Stimulated activated CD4-positive, alpha-beta T cell treated with anti-CD3 and anti-CD28 coated beads, Interleukin-4, amount 100 ng/mL, for 48 hours (primary cell): ENCODE data around the gene C2orf92.

Source experiments
- DNase-seq, 2 donors: peaks; one replicate each; pipeline ENCODE4 v3.0.0-alpha.2; 2020; ENCODE audit warnings: low read depth in 2 of 2

C2orf92 gene

DNA sequence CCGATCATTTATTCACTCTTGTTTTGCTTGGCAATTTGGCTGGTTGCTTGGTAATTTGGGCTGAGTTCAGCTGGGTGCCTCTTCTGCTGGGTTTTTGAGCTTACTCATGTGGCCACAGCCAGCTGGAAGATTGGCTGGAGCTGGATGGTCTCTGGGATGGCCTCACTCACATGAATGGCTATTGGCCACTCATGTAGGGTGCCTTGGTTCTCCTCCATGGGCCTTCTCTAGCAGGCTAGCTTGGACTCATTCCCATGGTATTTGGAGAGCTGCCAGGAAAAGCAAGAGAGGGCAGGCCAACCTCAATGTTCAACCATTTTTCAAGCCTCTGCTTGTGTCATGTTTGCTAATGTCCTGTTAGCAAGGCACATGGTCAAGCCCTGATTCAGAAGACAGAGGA is 60.7 kb downstream of the C2orf92 start:
- DNase-seq = no peak

DNA sequence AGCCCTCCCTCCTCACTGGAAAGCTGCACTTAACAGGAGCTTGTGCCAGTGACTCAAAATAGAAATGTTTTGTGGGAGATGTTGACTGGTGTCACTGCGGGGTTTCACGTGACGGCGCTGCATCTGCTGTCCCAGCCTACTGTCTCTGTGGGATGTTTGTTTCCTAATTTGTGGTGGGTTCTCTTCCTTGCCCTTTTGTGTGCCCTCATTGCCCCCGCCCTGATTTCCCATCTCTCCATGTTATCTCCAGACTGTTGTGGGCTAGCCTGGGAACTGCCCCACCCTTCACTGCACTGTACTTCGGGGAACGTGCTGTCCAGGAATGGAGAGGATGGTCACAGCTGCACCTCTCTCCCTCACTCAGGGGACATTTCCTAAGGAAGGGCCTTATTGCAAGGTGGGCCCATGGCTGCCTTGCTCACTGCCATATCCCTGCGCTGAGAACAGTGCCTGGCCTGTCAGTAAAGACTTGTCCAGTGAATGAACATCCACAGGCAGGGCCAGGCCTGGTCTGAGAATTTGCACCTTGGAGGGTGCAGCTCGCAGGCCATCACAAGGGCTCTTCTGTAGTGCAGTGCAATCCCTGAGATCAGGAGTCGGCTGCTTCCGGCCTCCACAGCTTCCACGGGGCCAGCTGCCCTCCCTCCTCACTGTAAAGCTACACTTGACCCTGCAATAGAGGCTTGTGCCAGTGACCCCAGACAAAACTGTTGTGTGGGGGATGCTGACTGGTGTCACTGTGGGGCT is 61.9 kb downstream of the C2orf92 start:
- no peak for DNase-seq

DNA sequence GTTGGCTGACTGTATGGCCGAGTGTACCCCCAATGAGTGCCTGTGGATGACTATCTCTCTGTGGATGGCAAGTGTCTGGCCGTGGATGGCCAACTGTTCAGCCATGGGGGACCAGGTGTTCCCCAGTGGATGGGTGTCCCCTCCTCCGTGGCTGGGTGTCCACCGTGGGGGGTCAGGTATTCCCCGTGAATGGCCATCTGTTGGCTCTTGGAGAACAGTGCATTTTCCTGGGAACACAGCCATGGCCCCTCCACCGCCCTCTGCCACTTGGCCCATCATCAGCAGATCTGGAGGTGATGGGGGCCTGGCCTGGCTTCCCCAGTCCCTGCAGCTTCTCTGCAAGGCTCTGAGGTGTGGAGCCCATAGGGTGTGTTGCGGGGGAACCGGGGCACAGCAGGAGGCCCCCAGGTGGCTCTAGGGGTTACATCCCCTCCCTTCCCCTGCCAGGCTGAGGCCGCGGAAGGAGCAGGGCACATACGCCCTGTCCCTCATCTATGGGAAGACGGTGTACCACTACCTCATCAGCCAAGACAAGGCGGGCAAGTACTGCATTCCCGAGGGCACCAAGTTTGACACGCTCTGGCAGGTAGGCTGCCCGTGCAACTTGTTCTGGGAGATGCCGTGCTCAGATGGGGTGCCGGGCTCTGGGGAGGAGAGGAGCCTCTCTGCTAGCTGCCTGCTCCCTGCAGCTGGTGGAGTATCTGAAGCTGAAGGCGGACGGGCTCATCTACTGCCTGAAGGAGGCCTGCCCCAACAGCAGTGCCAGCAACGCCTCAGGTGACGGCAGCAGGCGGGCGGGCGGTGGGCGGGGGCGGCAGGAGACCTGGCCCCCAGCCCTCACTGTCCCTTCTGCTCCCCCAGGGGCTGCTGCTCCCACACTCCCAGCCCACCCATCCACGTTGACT is 63.2 kb downstream of the C2orf92 start:
- no peak for DNase-seq

DNA sequence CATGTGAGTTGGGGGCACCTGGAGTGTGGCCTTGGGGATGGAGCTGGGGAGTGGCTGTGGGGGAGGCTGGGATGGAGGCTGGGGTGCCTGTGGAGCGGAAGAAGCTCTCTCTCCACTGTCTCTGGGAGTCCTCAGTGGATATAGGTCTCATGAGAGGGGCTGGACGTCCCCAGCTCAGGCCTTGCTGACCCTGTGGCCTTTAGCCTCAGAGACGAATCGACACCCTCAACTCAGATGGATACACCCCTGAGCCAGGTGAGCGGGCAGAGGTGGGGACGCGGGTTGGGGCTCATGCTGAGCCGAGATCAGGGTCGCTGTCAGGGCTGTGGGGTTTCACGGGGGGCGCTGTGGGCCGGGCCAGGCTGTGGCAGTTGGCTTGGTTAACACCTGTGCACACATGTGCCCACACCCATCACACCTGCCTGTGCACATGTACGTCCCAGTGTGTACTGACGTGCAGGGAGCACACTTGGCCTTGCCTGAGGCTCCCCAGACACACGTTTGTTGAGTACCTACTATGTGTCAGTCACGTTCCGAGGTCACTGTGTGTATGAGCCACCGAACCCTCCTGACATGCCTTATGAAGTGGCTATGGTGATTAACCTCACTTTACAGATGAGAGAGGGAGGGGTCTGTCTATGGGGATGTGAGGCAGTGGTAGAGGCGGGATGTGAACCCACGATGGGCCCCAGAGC is 64.0 kb downstream of the C2orf92 start:
- no peak for DNase-seq

DNA sequence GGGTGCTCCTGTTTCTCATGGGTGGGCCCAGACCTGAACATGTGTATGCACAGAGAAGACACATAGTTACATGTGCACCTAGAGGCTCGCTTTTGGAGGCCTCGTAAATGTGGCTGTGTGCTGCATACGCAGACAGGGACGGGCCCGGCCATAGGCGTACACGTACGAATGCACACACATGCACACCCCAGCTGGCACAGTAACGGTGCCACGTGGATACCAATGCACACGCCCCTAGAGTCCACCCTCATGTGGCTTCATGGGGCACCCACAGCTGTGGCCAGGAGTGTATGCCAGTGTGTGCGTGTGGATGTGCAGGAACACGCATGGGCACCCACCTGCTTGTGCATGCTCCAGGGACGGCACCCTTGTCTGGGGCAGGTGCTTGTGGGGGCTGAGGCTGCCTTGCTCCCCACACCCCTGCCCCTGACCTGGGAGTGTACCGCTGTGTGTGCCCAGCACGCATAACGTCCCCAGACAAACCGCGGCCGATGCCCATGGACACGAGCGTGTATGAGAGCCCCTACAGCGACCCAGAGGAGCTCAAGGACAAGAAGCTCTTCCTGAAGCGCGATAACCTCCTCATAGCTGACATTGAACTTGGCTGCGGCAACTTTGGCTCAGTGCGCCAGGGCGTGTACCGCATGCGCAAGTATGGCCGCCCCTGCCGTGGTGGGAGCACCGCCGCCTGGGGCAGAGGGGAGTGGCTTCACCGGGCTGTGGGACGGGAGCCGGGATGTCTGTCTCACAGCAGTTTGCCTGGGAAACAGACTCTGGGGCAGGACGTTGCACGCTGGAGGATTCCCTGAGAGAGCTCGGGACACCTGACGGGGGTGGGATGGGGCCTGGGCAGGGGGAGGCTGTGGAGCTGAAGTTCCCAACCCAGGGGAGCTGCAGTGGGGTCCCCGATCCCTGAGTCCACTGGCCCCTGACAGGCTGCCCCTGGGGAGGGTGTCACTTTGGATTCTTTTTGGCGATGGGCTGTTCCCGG is 64.8 kb downstream of the C2orf92 start:
- no peak for DNase-seq

DNA sequence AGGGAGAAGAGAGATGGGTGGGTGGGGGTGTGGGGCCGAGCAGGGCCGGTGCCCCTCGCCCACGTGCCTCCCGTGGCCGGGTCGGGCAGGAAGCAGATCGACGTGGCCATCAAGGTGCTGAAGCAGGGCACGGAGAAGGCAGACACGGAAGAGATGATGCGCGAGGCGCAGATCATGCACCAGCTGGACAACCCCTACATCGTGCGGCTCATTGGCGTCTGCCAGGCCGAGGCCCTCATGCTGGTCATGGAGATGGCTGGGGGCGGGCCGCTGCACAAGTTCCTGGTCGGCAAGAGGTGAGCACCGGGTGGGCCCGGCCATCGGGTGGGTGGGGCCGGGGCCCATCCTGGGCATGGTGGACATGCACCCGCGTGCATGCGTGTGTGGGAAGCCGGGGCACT is 65.6 kb downstream of the C2orf92 start:
- DNase-seq = no peak

DNA sequence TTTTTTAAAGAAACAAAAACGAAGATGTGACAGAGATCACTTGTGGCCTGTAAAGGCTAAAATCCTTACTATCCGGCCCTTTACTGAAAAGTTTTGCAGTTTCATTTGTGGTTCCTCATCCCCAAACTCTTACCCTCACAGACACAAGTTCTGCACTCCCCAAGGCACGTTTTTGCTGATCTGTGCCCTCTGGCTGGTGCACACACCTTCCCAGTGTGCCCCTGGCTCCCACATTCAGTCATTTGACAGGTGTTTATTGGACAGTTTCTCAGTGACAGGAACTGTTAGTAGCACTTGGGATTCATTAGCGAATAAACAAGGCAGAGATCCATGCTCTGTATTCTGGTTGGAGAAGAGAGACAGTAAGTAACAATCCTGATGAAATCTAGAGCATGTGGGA is 66.7 kb downstream of the C2orf92 start:
- DNase-seq = no peak

DNA sequence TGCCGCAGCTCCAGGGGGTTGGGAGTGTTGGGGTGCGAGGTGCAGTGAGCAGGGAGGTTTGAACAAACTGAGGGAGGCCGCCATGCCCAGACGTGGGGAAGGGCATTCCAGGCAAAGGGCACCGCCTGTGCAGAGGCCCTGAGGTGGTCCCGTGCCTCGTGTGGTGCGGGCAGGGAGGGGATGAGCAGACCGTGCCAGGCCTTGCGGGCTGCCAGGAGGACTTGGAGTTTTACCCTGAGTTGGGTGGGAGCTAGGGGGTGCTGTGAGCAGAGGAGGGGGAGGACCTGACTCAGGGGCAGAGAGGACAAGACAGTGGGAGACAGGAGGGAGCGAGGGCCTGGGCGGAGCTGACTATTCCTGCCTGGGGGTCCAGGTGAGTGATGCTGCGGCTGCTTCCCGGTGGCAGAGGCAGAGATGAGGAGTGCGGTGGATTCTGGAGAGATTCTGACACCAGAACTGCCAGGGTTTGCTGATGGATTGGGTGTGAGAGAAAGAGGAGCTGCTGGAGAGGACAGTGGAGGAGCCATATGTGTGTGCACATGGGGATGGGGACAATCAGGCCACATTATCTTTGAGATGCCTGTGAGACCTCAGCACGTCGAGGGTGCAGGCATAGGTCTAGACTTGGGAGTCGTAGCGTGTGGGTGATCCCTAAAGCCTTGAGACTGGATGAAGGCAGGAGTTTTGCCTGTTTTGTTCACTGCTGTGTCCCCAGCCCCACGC is 67.3 kb downstream of the C2orf92 start:
- no peak for DNase-seq

DNA sequence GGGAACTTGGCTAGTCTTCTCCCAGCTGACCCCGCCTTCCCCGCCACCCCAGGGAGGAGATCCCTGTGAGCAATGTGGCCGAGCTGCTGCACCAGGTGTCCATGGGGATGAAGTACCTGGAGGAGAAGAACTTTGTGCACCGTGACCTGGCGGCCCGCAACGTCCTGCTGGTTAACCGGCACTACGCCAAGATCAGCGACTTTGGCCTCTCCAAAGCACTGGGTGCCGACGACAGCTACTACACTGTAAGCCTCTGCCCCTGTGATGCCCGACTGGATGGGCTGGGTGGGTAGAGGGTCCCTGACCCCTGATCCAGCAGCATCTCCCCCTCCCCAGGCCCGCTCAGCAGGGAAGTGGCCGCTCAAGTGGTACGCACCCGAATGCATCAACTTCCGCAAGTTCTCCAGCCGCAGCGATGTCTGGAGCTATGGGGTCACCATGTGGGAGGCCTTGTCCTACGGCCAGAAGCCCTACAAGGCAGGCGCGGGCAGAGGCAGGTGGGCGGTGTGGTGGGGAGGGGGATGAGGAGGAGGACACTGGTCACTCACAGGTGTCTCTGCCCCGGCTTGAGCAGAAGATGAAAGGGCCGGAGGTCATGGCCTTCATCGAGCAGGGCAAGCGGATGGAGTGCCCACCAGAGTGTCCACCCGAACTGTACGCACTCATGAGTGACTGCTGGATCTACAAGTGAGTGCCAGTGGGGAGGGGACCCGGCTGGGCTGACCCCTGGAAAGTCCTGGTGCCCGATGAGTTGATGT is 68.1 kb downstream of the C2orf92 start:
- DNase-seq = no peak

DNA sequence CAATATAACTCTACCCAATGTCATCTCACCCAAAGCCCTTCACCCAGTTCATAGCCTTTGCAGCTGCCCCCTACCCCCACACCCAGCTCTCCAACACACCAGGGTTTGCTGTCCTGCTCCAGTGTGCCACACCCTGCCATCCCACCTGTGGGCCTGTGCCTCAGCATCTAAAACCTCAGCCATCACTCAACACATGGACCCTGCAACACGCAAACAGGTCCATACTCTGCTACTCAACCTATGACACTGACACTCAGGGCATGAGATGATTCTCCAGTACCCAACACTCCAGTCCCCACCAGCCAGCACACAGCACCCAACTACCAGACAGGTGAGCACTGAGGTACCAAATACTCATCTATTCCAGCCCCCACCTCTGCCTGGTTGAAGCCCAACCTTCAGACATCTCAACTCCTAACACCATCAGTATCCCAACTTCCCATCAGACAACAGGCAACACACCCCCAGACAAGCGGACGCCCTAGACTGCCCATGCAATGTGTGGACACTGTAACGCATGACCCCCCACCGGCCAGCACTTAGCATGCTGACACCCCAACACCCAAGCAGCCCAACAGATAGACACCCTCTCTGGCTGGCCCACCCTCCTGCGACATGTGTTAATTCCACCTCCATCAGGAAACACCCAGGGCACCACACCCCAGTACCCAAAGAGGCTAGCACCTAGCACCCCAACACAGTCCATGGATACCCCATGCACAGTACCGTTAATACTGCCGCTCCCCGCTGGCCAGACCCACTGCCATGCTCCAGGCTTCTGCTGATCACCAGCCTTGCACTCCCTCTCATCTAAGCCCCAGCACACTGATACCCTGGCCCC is 68.9 kb downstream of the C2orf92 start:
- DNase-seq = no peak

DNA sequence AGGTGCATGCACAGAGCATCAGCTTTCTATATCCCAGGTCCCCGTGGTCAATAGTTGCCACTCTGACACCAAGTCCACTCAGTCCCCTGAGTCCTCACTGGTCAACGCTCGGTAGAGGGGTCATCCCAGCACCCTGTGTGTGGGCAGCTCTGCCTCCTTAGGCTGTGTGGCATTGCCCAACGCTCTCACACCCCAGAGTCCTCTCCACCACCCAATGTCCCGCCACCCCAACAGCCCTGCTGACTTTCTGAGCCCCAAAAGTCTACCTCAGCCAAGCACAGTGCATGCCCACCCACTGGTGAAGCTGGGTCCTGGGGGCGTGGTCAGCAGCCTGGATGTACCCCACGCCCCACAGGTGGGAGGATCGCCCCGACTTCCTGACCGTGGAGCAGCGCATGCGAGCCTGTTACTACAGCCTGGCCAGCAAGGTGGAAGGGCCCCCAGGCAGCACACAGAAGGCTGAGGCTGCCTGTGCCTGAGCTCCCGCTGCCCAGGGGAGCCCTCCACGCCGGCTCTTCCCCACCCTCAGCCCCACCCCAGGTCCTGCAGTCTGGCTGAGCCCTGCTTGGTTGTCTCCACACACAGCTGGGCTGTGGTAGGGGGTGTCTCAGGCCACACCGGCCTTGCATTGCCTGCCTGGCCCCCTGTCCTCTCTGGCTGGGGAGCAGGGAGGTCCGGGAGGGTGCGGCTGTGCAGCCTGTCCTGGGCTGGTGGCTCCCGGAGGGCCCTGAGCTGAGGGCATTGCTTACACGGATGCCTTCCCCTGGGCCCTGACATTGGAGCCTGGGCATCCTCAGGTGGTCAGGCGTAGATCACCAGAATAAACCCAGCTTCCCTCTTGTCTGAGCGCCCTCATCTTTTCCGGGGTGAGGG is 69.7 kb downstream of the C2orf92 start:
- no peak for DNase-seq

DNA sequence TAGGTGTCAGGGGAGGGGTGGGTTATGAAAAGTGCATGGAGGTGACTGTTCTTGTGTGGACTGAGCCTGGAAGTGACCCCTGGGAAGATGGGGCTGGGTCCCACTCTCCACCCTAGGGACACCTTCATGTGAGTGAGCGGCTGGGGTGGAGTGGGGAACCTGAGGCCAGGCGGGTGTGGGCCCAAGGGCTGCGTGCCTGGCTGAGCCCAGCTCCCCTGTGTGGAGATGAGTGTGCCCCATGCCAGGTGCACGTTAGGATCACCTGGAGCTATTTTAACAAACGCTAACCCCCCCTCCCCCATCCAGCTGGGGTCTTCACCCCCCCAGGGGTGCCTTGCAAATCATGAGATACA is 70.4 kb downstream of the C2orf92 start:
- DNase-seq = no peak

DNA sequence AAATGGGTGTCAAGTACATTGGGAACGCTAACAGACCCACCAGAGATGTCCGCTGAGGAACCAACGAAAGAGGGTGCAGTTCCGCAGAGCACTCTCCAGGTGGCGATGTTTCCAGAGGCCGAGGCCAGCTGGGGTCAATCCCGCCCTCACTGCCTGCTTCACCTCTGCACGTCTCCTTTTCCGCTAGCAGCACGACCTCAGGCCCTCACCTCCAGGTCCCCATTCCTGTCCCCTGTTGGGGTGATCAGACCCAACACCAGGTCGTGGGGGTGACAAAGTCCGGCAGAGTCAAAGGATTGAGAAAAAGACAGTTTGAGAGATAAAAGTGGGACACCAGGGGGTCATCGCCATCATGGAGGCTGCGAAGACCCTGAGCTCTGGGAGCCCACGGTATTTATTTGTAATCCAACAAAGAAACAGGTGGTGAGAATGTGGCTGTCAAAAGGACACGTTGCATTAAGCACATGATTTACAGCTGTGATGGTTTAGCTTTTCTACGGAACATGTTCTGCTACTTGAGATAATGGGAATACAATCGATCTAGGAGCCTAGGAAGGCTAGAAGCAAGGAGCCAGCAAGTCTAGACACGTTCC is 71.2 kb downstream of the C2orf92 start:
- DNase-seq = no peak

DNA sequence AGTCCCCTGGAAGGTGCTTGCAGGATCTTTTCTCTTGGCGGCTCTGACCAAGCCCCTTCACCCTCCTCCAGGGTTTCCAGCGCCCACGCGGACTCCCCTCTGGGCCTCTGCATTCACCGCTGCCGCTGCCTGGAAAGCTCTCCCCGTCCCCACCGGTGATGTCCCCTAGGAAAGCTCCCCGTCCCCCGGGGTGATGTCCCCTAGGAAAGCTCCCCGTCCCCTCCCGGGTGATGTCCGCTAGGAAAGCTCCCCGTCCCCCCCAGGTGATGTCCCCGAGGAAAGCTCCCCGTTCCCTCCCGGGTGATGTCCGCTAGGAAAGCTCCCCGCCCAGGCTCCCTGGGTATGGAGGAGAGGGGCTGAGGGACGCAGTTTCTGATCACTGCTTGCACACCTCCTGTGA is 71.7 kb downstream of the C2orf92 start:
- no peak for DNase-seq

DNA sequence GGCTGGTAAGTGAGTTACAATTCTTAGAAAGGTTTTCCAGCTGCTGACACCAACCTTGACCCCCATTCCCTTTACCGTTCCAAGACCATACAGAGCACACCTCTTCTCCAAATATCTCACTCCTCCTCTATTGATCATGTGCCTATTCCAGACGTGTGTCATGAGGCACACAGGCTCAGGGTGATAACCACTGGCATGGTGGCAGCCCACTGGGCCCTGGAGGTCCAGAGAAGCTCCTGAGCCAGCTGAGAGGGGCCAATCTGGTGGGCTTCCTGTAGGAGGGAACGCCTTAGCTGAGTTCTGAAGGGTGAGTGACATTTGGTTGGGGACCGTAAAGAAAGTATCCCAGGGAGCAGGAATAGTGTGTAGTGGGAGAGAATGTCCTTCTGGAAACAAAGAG is 72.2 kb downstream of the C2orf92 start:
- no peak for DNase-seq

DNA sequence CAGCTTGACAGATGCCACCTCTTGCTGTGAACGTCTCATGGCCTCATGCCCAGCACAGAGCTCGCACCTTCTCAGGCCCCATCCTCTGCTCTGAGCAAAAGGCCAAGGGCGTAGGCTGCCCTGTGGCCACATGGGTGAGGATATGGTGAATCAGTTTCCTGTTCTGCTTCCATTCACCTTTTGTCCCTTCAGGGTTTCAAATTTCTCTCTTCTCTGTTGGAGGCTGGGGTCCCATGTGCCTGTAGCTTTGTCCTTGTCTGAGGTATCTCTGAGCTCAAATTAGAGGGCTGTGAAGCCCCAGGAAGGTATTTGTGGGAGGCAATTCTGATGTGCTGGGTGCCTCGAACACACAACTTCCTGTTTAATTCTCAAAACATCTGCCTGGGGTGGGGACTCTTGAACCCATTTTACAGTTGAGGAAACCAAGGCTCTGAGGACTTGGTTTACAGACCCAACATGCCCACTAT is 72.9 kb downstream of the C2orf92 start:
- DNase-seq = no peak

DNA sequence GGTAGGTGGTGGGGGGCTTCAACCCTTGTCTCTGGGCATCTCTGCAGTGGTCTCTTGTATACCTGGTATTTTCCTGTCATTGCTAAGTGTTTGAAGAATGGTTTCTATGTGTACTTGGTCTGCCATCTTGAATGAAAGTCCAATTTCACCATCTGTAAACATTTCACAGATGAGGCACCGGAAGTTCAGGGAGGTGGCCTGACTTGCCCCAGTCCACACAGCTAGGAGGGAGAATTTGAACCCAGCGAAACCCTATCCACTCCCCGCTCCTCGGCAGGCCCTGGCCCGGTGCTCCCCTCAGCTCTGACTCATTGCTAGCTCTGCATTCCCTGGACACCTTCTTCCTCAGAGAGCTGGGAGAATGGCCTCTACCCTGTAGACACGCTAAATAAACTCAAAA is 74.4 kb downstream of the C2orf92 start:
- DNase-seq = no peak
